Fibroblast of skin of left biceps (primary cell): ENCODE data around the gene HSPA2.

Source experiments
- DNase-seq, 2 experiments: peaks; one replicate each; pipeline ENCODE4 v3.0.0-alpha.2; 2013; ENCODE audit warnings: low read depth in 2 of 2

The HSPA2 gene

DNA sequence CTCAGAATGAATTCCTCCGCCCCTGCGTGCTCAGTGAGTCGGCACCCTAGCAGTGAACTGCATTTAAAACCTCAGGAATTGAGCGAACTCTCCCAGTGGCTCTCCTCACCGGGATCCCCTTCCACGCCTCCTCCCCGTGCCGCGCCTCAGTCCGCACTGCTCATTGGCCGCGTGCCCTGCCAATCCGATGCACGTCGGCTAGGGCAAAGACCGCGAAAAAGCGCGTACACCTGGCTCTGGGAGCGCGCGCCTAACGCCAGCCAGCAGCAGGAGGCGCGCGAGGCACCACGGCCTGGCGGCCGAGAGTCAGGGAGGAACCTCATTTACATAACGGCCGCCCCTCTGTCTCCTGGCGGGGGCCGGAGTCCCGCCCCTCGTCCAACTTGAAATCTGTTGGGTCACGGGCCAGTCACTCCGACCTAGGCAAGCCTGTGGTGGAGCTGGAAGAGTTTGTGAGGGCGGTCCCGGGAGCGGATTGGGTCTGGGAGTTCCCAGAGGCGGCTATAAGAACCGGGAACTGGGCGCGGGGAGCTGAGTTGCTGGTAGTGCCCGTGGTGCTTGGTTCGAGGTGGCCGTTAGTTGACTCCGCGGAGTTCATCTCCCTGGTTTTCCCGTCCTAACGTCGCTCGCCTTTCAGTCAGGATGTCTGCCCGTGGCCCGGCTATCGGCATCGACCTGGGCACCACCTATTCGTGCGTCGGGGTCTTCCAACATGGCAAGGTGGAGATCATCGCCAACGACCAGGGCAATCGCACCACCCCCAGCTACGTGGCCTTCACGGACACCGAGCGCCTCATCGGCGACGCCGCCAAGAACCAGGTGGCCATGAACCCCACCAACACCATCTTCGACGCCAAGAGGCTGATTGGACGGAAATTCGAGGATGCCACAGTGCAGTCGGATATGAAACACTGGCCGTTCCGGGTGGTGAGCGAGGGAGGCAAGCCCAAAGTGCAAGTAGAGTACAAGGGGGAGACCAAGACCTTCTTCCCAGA is at the start of gene HSPA2:
Gene HSPA2 (plus strand): TSS at position 534 of the 995 bp plus-strand sequence. CDS start 109 bp downstream, at position 643.
- DNase-seq: peak; percentile 100

- DNase-seq: no peak
Measured at GRCh38 chr14:64491637-64492036, 48.9 kb upstream of the HSPA2 start.

DNA sequence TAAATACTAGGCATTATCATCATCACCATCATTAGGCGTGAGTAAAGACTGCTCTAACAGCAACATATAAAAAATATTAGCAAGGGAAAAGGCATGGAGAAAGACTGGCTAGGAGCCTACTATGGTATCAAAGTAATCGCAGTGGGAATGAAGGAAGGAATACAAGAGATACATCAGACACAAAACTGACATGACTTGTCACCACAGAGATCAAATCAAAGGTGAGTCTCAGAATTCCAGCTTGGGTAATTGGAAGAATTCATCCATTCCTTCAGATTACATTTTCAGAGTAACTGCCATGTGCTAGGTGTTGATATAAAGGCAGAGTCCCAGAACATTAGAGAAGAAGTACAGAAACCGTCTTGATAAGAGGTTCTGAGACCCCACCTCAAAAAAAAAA is 47.1 kb upstream of the HSPA2 start:
- DNase-seq: no peak

- DNase-seq: no peak
Measured at GRCh38 chr14:64495252-64495651, 45.3 kb upstream of the HSPA2 start.

GRCh38 chr14:64496764-64497163 is 43.8 kb upstream of the HSPA2 start:
- no peak for DNase-seq

- no peak for DNase-seq
Measured at GRCh38 chr14:64500088-64500487, 40.5 kb upstream of the HSPA2 start.

GRCh38 chr14:64501411-64502171 is 39.0 kb upstream of the HSPA2 start:
- peak in 1 of 2 experiments; percentile 15 for DNase-seq

GRCh38 chr14:64502456-64502855 is 38.1 kb upstream of the HSPA2 start:
- DNase-seq: no peak

GRCh38 chr14:64502887-64503433 is 37.6 kb upstream of the HSPA2 start:
- DNase-seq: no peak

DNA sequence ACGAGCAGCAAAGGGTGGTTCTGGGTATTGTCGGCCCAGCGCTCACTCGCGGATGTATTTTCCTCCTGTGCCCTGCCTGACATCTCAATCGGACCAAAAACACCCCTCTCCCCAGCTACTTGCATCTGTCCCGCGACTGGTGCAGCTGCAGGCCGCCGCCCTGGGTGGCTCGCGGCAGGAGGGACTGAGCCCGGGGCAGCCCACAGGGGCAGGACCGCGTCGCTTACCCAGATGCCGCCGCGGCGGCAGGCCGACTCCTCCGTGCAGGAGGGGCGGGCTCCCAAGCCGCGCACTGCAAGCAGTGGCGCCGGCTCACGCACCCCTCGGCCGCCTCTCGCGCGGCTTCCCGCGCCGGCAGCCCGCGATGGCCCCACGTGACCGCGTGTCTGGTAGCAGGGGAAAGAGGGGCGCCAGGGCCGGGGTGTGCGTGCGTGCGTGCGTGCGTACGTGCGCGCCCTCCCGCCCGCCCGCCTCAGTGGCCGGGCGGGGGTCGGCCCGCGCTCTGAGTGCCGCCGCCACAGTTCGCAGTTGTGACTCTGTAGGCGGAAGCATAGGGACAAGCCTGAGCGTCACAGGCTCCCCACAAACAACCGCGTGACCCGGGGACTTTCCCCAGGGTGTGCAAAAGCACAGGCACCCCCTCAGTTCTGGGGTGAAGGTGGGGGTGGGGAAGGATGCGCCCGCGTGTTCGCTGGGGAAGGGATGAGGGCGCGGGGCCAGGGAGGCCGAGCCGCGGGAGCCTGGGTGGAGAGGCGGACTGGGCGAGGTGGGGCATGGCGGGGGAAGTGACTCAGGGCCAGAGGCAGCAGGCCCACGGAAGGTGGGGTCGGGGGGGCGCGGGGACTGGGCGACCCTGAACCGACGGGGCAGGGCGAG is 36.9 kb upstream of the HSPA2 start, which contains the start of gene ZBTB25:
Gene ZBTB25 (minus strand): TSS at position 405 of the 876 bp plus-strand sequence. CDS start 13,305 bp downstream, outside the sequence.
- peak; percentile 88 to 91 for DNase-seq

DNA sequence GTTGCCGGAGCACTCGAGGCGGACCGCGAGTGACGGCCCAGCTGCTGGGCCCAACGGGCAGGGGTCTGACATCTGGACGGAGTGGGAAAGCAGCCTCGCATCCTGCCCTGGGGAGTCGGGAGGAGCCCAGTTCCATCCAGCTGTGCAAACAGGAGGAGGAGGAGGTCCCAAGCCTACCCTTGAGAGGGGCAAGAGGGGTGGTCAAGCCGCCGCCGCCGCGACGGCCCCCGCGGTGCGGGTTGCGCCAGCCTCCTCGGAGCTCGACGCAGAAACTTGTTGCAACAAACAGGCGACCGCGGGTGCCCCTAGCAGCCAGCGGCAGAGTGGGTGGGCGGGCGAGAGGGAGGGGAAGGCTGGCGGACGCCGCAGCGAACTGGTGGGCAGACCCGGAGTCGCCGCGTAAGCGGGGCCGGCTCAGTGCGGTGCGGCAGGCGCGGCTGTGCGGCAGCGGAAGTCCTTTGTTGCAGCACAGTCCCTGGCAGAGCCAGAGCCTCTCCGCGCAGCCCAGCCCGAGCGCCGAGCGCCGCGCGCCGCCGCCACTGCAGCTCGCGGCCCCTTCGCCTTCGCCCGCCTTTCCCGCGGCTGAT is 36.1 kb upstream of the HSPA2 start, which contains the start of gene ZBTB1:
Gene ZBTB1 (plus strand): TSS at position 461 of the 587 bp plus-strand sequence. CDS start 16,735 bp downstream, outside the sequence.
- peak; percentile 58 to 63 for DNase-seq

DNA sequence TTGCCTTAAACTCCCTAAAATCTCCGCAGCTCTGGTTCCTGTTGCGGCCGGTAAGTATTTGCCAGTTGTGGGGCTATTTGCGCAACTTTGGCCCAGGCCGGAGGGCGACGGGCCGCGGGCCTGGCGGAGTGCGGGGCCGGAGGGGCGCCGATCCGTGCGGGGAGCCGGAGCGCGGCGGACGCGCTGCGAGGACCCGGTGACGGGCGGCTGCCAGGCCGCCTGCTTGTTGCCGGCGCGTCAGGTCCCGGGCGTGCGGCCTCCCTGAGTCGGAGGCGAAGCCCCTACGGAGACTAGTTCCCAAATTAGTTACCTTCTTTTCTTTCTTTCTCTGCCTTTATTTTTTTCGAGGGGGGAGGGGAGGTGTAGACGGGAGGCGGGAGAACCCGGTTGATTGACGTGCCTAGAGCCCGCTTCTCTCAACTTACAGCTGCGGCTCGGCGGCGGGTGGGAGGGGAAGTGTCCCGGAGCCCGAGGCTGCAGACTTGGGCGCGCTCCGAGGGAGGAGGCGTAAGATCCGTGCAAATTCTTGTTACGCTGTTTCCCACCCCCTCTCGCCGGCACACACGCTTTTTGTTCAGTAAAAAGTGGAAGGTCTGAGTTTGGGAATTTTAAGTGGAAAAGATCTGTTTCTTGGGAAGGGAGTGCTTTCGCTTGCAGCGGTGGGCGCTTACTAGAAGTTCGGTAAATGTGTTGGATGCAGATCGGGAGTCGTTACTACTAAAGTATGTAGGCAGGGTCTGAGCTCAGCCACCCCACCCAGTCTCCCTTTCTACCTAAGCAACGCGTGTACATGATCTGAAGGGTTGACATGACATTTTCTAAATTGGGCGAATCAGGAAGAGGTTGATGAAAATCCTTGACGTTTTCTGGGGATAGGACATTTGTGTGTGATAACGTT is 35.4 kb upstream of the HSPA2 start:
- peak; percentile 72 to 74 for DNase-seq

- no peak for DNase-seq
Measured at GRCh38 chr14:64506721-64507120, 33.8 kb upstream of the HSPA2 start.

DNA sequence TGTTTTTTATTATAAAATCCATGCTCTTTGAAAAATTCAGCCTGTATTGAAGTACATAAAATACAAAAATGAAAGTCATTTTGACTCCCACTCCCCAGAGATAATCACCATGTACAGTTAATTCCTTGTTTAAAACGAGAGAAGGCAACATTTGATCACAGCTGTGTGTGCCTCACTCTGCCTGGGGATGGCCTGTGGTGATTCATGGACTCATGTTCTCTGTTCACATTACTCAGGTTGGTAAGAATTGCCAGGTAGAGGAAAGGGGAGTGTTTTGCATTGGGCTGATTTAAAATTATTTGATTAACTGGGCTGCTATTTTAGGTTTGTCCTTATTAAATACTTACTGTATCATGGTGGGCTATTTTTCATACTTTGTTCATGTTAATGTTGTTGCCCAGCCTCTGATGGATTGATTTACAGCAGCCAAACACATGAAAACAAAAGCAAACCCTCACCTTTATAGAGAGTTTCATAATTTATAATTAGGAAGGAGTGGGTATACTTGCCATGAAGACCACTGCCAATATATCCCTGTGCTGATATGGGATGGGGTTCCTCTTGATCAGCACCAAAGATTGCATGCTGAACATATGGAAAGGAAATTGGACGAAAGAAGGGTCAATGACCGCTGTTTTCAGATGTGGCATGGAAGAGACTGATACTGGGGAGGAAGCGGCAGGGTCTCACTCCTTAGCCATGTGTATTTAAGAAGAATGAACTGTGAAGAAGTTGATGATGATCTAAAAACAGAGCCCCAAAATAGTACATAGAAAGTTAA is 33.0 kb upstream of the HSPA2 start:
- no peak for DNase-seq

- DNase-seq: no peak
Measured at GRCh38 chr14:64508215-64508776, 32.2 kb upstream of the HSPA2 start.

DNA sequence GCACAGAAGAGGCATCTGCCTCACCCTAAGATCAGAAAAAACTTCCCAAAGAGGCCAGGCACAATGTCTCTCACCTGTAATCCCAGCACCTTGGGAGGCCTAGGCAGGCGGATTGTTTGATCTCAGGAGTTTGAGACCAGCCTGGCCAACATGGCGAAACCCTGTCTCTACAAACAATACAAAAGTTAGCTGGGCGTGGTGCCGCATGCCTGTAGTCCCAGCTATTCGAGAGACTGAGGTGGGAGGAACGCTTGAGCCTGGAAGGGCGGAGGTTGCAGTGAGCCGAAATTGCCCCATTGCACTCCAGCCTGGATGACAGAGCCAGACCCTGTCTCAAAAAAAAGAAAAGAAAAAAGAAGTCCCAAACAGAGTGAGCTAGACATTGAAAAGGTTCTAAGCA is 31.5 kb upstream of the HSPA2 start:
- DNase-seq: no peak

DNA sequence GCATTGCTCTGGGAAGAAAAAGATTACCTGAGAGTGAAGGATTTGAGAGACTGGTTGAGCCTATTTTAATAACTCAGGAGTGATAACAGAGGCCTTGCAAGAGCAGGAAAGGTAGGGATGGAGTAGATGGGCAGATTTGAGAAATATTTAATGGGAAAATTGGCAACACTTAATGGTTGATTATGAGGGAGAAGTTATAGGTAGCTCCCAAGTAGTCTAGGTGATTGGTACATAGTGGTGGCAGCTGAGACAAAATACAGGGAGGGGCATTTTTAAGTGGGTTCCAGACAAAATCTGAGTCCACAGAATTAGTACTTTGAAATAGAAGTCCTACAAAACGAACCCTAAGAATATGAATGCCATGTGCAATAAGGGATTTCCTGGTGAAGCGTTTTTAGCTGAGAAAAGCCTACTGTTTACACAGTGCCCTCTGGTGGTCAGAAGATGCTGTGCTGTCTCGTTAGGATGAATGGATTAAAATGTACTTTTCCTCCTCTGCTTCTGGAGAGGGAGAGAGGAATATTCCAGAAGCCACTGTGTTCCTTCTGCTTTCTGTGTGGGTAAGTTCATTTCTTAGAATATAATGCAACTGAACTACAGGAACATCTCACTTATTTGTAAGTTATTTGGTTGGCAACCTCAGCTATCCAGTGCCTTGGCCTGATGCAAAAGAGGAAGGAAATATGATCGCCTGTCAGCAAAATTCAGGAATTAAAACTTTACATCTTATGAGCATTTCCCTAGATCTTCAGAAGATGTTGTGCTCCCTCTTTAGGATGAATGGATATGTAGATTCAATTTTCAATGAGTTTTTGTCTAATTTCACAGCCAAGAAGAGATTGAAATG is 29.5 kb upstream of the HSPA2 start:
- peak; percentile 21 to 28 for DNase-seq
